ENCODE measurements around the gene ATF6.

The ATF6 gene

DNA sequence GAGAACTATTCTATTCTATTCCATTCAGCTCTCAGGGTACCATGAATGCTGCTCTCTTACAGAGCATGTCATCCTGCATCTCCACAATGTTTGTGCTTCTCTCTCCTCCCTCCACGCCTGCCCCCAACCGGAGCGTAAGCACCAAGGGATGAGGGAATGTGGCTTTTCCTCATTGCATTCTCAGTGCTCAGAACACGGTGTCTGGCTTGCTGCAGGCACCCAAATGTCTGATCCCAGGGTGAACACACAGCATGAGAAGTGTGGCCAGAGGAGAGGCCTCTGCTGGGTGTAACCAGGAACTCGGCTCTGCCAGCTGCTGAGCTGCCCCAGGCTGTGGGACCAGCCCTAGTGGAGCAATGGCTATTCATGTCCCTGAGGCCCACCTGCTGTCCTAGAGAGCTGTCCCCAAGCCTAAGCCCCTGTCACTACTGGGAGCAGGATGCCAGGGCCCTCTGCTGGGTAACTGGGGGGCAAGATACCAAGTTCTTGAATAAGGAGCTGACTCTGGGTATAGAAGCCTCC is 219.2 kb downstream of the ATF6 start:
- TF ChIP-seq, protein P1, sequence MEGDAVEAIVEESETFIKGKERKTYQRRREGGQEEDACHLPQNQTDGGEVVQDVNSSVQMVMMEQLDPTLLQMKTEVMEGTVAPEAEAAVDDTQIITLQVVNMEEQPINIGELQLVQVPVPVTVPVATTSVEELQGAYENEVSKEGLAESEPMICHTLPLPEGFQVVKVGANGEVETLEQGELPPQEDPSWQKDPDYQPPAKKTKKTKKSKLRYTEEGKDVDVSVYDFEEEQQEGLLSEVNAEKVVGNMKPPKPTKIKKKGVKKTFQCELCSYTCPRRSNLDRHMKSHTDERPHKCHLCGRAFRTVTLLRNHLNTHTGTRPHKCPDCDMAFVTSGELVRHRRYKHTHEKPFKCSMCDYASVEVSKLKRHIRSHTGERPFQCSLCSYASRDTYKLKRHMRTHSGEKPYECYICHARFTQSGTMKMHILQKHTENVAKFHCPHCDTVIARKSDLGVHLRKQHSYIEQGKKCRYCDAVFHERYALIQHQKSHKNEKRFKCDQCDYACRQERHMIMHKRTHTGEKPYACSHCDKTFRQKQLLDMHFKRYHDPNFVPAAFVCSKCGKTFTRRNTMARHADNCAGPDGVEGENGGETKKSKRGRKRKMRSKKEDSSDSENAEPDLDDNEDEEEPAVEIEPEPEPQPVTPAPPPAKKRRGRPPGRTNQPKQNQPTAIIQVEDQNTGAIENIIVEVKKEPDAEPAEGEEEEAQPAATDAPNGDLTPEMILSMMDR (IDR thresholded peaks at IDR 0.05; ENCODE audit: insufficient read depth, low read depth, low read length, missing control alignments) = no peak
- no peak for DNase-seq (ENCODE audit: low read depth)
- H3K4me3 ChIP-seq (ENCODE audit: low read depth, low read length) = no peak overlapping the region

DNA sequence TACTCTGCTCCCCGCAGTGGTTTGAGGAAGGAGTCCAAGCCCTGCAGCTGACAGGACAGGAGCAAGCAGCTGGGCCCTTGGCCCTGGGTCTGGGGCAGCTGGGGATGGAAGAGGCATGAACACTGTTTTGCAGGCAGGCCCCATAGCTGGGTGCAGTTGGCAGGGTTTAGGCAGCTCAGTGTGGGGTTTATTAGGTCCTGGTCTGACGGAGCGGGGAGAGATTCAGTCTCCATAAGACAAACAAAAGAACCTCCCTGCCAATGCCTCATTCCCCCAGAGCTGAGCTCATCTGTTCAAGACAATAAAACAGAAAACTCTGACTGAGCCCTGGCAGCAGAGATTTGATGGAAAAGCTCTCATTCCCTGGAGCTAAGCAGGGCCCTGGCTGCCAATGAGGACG is 220.2 kb downstream of the ATF6 start:
- TF ChIP-seq, protein P1 (IDR thresholded peaks at IDR 0.05; ENCODE audit: insufficient read depth, low read depth, low read length, missing control alignments) = no peak
- DNase-seq (ENCODE audit: low read depth) = no peak
- H3K4me3 ChIP-seq (ENCODE audit: low read depth, low read length) = no peak overlapping the region

DNA sequence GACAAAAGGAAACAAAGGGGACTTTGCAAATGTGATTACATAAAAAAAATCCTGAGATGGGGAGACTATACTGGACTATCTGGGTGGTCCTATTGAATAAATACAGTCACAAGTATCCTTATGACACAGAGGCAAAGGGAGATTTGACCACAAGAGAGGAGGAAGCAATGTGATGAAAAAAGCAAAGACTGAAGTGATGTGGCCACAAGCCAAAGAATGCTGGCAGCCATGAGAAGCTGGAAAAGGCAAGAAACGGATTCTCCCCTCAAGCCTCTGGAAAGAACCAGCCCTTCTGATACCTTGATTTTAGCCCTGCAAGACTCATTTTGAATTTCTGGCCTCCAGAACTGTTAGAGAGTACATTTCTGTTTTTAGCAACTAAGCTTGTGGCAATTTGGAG is 221.2 kb downstream of the ATF6 start:
- TF ChIP-seq, protein P1 (IDR thresholded peaks at IDR 0.05; ENCODE audit: insufficient read depth, low read depth, low read length, missing control alignments) = no peak
- no peak for DNase-seq (ENCODE audit: low read depth)
- no peak overlapping the region for H3K4me3 ChIP-seq (ENCODE audit: low read depth, low read length)

DNA sequence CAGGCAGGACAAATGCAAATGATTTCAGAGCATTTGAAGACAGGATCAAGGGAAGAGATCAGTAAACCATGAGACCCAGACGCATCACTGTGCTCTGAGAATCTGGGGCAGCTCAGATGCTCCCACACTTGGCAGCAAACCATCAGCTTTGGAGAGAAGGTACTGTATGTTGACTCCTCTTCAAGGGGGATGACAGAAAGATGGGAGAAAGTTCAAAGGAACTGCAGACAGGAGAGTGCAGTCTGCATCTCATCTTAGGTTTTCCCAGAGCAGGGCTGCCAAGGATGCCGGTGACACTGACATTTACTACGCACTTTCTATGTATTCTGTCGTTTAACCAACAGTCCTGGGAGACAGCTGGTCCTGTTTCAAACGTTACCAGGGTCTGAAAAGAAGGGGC is 221.8 kb downstream of the ATF6 start:
- TF ChIP-seq, protein P1 (IDR thresholded peaks at IDR 0.05; ENCODE audit: insufficient read depth, low read depth, low read length, missing control alignments) = no peak
- no peak overlapping the region for H3K4me3 ChIP-seq (ENCODE audit: low read depth, low read length)
- DNase-seq (ENCODE audit: low read depth) = no peak

GRCh38 chr1:161988413-161988812 is 222.3 kb downstream of the ATF6 start:
- TF ChIP-seq, protein P1 (IDR thresholded peaks at IDR 0.05; ENCODE audit: insufficient read depth, low read depth, low read length, missing control alignments) = no peak
- no peak overlapping the region for H3K4me3 ChIP-seq (ENCODE audit: low read depth, low read length)
- DNase-seq (ENCODE audit: low read depth) = no peak

DNA sequence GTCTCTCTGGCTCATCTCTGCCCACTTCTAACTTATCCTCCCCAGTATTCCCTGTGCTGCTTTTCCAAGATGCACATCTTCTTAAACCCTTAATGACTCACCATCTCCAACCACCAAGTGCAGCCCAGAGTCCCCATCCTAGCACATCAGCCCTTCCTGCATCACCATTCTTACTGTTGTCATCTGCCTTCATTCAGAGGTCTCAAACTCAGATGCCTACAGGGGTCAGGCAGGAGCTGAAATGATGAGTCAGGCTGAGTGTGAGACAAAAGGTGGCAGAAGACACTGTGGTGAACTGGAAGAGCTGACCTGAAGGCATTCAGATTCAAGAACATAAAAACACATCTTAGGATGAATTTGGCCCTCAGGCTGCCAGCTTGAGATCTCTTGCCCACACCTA is 223.0 kb downstream of the ATF6 start:
- TF ChIP-seq, protein P1 (IDR thresholded peaks at IDR 0.05; ENCODE audit: insufficient read depth, low read depth, low read length, missing control alignments) = no peak
- DNase-seq (ENCODE audit: low read depth) = no peak
- H3K4me3 ChIP-seq (ENCODE audit: low read depth, low read length) = no peak overlapping the region

DNA sequence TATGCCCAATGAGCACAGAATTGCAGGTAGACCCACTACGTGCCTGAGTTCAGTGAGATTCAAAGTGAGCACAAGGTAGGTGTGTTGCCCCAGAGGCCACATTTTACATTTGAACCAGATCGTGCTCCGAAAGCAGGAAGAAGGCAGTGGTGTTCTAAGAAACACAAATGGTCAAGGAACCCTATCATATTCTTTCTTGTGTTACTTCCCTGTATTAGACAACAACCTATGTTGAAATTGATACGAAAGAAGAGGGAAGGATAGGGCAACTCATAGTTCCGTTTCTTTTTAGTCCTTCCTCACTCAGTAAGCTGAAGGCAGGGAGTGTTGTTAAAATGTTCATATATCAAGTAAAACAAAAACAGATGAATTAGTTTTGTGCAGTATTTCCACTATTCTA is 223.7 kb downstream of the ATF6 start:
- DNase-seq (ENCODE audit: low read depth) = no peak
- H3K4me3 ChIP-seq (ENCODE audit: low read depth, low read length) = no peak overlapping the region
- TF ChIP-seq, protein P1 (IDR thresholded peaks at IDR 0.05; ENCODE audit: insufficient read depth, low read depth, low read length, missing control alignments) = no peak
